H7 (cell line): Measurements from ENCODE around the gene EPB41. TPM values are rescaled to one million over a fixed set of nuclear protein-coding genes. Genes with fewer than 3 reads are reported as not detected.
"Not testable (repeated sequence)": the region's sequence is repeated elsewhere in the genome, so short reads cannot be mapped to it uniquely, and the experiment has no call there.

Experiments
- DNase-seq: peaks from one replicate; pipeline ENCODE4 v3.0.0; 2012
- H3K27me3 ChIP-seq: 2 replicates; pipeline ENCODE4 v1.6.0; 2011; ENCODE audit warnings: mild to moderate bottlenecking, low read length; ENCODE audit not compliant: control insufficient read depth, insufficient read depth
- H3K36me3 ChIP-seq: replicated peaks from 2 replicates; pipeline ENCODE4 v1.5.1; 2011; ENCODE audit warnings: low read length; ENCODE audit not compliant: control insufficient read depth, insufficient read depth
- H3K4me3 ChIP-seq: 2 replicates; pipeline ENCODE4 v1.5.1; 2011; ENCODE audit warnings: low read depth, mild to moderate bottlenecking, control low read depth, low read length, moderate library complexity; ENCODE audit not compliant: insufficient read depth
- total RNA-seq: library from RNA; depleted of rRNA; stranded (reverse); fragments of >200 nt; shearing (Covaris generic); gene quantifications from 2 replicates; pipeline ENCODE4 v1.2.3, GENCODE V29; 2014

The EPB41 gene
- total RNA-seq, 1 experiment from 2014 or later: 58.7 TPM

DNA sequence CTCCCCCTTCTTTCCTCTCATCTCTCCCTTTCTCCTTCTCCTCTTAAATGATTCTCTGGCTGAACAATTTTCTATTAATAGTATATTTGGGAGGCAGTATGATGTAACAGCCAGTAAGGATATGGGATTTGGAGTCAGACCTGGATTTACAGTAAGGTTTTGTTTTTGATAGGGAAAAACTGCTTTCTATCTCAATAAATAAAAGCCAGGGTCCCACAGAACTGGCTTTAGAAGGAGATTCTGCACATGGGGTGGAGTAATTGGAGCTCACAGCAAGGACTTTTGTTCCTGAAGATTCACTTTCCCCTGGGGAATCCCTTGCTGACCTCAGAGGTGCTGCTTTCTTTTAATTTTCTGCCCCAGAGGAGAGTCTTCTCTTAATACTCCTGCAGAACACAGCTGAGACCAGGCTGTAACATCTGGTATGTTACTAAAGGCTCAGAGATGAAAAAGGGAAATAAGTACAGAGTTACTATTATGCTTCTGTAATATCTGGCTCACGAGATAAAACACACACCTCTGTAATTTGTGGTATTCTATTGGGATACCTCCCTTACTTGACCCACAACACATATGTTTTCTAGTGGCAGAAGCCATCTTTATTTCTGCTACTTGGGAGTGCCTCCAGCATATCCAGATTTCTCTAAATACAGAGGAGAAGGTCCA lies 13.4 kb downstream of the EPB41 start:
- DNase-seq: peak; percentile 38
- H3K27me3 ChIP-seq: no peaks in the 10 kb centered on the region
- H3K36me3 ChIP-seq: no peaks in the 10 kb centered on the region
- H3K4me3 ChIP-seq: no peak overlapping the region

GRCh38 chr1:28928314-28928941 lies 14.1 kb downstream of the EPB41 start:
- no peak for DNase-seq
- Histone ChIP-seq H3K4me3 (no peak overlapping the region), H3K27me3 (no peaks in the 10 kb centered on the region), H3K36me3 (no peaks in the 10 kb centered on the region)

- no peak overlapping the region for H3K4me3 ChIP-seq
- no peaks in the 10 kb centered on the region for H3K36me3 ChIP-seq
- no peak for DNase-seq
- no peaks in the 10 kb centered on the region for H3K27me3 ChIP-seq
Measured at GRCh38 chr1:28933277-28933676, 18.9 kb downstream of the EPB41 start.

GRCh38 chr1:28933918-28934317 lies 19.5 kb downstream of the EPB41 start:
- no peak for DNase-seq
- Histone ChIP-seq H3K36me3 (no peaks in the 10 kb centered on the region), H3K4me3 (no peak overlapping the region), H3K27me3 (no peaks in the 10 kb centered on the region)

DNA sequence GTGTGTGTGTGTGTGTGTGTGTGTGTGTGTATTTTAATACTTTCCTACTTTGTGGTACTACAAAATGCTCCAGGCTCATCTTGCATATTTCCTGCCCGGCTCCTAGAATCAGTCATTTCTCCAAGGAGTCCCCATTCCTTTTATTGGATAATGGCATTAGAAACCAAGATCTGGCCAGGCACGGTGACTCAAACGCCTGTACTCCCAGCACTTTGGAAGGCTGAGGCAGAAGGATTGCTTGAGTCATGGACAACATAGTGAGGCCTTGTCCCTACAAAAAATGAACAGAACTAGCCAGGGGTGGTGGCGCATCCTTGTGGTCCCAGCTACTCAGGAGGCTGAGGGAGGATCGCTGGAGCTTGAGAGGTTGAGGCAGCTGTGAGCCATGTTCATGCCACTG lies 20.3 kb downstream of the EPB41 start:
- Histone ChIP-seq H3K4me3 (no peak overlapping the region), H3K36me3 (no peaks in the 10 kb centered on the region), H3K27me3 (no peaks in the 10 kb centered on the region)
- no peak for DNase-seq

- Histone ChIP-seq H3K27me3 (no peaks in the 10 kb centered on the region), H3K36me3 (no peaks in the 10 kb centered on the region), H3K4me3 (no peak overlapping the region)
- DNase-seq: no peak
Measured at GRCh38 chr1:28935293-28935692, 20.9 kb downstream of the EPB41 start.

- Histone ChIP-seq H3K36me3 (no peaks in the 10 kb centered on the region), H3K4me3 (no peak overlapping the region), H3K27me3 (no peaks in the 10 kb centered on the region)
- DNase-seq: no peak
Measured at GRCh38 chr1:28936094-28936493, 21.7 kb downstream of the EPB41 start.

- H3K4me3 ChIP-seq: no peak overlapping the region
- H3K36me3 ChIP-seq: no peaks in the 10 kb centered on the region
- H3K27me3 ChIP-seq: no peaks in the 10 kb centered on the region
- DNase-seq: no peak
Measured at GRCh38 chr1:28936528-28936927, 22.2 kb downstream of the EPB41 start.

- not testable (repeated sequence) for H3K36me3 ChIP-seq, H3K27me3 ChIP-seq, DNase-seq, H3K4me3 ChIP-seq
Measured at GRCh38 chr1:28943581-28943980, 29.2 kb downstream of the EPB41 start.

- no peaks in the 10 kb centered on the region for H3K27me3 ChIP-seq
- H3K4me3 ChIP-seq: no peak overlapping the region
Measured at GRCh38 chr1:28950006-28950405, 35.6 kb downstream of the EPB41 start.

DNA sequence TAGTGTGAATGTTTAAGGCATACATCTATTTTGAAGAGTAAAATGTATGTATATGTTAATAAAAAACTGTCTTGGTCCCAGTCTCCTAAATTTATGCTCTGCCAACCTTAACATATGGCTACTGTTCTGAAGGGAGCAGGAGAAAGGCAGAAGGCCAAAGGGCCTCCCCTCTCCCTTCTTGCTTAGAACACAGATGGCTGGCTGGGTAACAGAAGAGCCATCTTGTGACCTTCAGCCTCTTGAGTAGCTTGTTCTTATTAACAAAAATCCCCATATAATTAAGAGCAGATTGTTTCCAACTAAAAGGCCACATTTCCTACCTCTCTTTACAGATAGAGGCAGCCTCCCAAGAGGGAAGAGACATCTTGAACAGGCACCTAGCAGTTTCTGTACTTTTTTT lies 36.1 kb downstream of the EPB41 start:
- Histone ChIP-seq H3K36me3 (no peaks in the 10 kb centered on the region), H3K4me3 (no peak overlapping the region), H3K27me3 (no peaks in the 10 kb centered on the region)
- no peak for DNase-seq

More at GRCh38 chr1:28950006-28950405, 35.6 kb downstream of the EPB41 start:
- no peak for DNase-seq
- H3K36me3 ChIP-seq: no peaks in the 10 kb centered on the region

DNA sequence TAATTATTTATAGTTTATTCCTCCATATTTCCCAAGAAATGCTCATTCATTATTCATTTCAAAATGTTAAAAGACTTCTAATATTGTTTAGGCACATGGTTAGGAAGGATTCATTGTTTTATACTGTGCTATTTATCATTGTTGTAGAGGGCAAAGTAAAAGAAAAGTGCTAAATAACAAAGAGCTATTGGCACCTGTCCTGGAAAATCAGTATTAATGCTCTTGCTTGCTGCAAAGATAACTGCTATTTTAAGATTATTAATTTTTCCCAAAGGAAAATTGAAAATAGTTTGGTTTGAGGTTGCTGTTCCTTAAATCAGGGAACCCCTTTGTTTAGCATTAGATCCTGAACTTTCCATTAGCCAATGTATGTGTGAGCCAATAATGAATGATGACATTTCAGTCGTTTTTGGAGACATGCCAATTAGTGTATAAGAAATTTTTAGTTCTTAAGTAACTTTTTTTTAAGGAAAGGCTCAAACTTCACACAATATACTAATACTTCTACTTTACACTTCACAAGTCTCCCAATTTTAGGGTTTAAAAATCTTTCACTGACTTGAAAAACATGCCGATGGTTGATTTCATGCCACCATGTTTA lies 39.9 kb downstream of the EPB41 start:
- Histone ChIP-seq H3K36me3 (no peaks in the 10 kb centered on the region), H3K27me3 (no peaks in the 10 kb centered on the region), H3K4me3 (no peak overlapping the region)
- no peak for DNase-seq

GRCh38 chr1:28956038-28956464 lies 41.7 kb downstream of the EPB41 start:
- no peaks in the 10 kb centered on the region for H3K36me3 ChIP-seq
- DNase-seq: no peak
- H3K27me3 ChIP-seq: no peaks in the 10 kb centered on the region
- H3K4me3 ChIP-seq: no peak overlapping the region

- H3K27me3 ChIP-seq, H3K4me3 ChIP-seq, DNase-seq, H3K36me3 ChIP-seq: not testable (repeated sequence)
Measured at GRCh38 chr1:28962114-28962831, 47.9 kb downstream of the EPB41 start.
